HG03064 (cell line): ENCODE measurements around the gene TCP11.
"Not testable (repeated sequence)": the region's sequence is repeated elsewhere in the genome, so short reads cannot be mapped to it uniquely, and the experiment has no call there.

Experiments used
- ATAC-seq: cut with Tn5 transposase; IDR thresholded peaks from one replicate; pipeline ENCODE4 v1.9.1; 2021; ENCODE audit warnings: low read depth; ENCODE audit not compliant: unreplicated experiment

TCP11 gene

DNA sequence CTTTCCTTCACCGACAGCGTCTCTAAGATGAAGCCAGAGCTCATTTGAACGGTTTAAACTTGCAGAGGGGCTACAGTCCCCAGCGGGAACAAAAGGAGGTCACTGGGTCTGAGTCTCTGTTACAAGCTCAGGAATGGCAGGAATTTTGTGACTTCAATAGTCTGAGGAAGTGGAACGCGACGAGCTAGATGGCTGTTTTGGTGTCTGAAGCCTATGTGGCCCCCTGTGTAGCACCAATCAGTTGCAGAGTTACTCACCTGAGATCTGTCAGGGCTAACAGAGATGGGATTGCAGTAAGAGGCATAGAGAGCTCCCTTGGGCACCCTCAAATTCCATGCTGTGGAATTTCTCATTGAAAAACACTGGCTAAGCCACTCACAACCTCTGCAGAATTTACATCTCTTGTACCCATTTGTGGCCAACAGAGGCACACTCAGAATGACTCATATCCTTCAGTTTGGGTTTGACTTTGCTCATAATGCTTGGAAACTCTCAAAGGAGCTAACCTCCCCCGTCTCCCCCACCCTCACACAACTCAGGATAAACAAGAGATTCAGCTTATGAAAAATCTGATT is 7.1 kb upstream of the TCP11 start:
- ATAC-seq = no peak

DNA sequence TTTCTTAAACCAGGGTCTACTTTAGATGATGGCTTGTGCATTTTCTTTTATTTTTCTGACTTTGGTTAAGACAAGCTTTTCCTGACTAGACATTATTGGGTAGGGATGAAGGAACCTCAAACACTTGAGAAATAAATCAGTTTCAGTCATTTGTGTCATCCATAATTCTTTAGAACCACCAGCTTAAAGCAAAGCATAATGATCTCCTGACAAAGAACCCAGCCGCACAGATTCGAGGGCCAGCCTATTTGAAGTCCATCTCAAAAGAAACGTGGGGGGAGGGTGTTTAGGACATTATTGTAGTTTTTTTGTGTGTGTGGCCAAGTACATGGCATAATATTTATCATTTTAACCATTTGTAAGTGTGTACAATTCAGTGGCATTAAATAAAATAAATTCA is 6.3 kb upstream of the TCP11 start:
- no peak for ATAC-seq

DNA sequence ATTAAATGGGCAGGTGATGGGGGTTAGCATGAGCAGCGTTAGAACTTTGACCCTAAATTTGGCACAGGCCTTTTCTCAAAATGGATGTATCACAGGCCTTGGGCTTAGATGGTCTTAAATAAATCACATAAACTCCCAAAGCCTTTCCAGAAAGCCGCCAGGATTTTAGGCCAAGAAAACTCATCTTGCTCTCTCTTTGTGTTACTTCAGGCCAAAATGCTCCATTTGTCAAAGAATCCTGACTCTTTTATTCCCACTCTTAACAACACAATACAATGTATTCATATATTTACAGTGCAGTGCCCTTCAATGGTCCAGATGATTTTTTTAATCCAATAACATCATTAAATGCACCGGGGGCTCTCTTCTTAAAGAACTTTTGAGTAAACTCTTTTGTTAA is 5.9 kb upstream of the TCP11 start:
- no peak for ATAC-seq

DNA sequence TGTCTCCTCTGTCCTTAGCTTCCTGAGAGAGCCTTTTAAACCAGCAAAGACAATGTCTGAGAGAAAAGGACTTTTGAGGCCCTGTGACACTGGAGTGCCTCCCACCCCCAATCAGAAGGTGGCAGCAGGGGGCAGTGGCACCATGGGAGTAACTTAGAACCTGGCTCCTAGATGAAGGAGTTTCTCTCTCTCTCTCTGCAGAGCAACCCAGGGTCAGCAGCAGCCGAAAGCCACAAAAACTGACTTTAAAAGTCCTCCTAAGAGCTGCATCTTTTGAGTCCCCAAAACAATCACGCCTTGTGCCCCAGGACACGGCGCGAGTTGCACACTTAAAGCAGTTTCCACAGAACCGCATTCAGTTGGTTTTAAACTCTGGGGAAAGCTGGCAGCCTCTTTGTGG is 5.3 kb upstream of the TCP11 start:
- no peak for ATAC-seq

DNA sequence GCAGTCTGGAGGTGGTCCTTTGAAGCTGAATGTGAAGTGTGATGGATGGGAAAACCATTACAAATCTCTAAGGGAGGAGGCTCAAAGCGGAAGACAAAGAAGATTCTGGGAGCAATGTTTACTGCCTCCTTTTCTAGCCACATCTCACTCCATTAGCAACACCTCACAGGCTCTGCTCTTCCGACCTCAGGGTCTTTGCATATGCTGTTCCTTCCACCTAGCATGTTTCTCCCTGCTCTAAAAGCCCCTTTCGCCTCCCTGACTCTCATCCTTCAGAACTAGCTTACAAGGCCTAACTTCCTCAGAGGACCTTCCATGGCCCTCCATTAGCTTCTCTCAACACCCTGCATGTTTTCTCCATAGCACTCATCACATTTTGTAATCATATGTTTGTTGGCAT is 4.6 kb upstream of the TCP11 start:
- no peak for ATAC-seq

DNA sequence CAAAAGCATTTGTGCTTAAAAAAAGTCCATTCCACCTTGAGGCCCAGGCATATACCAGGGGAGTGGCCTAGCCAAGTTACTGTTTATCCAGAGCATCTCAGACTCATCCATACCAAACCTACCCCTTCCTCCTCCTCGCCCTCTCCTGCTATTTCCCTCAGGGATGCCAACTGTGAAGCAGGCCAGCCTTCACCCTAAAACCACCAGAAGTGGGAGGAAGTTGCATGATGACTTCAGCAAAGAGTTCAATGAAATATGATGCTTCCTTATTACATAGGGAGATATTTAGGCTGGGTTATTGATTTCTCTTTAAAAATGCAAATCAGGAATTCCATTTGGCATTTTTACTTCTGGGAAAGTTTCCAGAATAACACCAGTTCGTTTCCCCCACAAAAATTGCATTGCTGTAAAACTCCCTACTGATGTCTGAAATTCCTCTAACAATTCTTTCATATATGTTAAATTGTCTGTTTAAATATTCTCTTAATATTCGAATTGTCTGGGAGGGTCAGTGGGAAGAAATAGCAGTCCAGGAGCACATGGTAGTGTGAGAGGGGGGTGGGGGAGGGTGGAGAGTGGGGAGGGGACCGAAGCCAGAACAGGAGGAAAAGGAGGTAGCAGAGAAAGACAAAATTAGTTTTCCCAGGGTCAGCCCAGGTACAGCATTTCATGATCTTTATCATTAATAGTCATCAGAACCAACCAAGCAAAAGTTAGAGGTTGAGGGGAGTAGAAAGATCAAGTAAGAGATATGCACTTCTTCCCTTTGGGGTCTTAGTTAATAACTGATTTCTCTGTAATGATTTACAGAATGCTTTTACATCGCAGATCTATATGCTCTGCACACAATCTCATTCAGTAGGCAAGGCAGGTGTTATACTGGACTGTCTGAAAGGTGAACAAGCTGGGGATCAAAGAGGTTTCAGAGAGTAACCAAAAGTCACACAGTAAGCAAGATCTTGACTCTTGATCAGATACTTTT is 1.7 kb upstream of the TCP11 start:
- ATAC-seq = no peak

DNA sequence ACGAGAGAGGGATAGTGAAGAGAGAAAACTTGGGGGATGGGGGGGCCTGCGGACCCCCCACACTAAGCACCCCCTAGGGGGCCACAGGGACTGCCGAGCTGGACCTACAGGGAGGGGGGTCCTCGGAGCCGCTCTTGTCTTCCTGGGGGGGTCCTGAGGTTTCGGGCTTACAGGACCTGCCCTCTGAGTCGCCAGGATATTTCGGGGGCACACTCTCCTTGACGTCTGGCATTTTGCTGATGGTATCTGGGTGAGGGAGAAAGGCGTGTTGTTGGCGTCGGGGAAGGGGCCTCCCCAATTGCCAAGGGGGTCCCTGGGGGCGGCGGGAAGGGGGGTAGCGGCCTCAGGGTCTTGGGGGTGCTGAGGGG is 516 bp downstream of the TCP11 start:
- no peak for ATAC-seq

DNA sequence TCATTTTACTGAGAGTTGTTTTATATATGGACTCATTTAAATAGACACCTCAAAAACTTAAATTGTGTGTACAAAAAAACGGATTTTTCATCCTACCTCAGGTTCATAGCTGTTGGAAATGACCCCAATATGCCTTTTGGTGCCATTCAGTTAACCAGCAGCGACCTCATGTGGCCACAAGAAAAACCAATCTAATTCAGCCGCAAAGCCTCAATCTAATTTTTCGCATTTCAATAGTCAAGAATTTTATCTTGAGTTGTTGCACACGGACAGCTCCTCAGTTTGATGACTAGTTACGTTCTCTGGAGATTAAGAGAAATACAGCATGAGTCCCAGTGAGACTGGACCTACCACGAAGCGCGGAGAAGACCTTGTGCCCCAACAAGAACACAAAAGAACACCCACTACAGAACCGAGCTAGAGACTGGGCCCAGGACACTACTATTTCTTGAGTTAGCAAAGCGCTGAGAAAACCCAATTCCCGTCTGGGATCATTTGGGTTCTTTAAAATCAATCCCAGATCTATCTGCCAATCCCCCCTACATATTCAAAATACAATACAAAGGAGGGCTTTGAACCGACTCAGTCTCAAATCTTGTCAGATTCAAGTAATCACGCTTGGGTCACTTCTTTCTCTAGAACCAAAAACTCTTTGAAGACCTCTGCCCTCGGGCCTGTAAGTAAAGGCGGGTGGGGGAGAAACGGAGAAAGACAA is 1.1 kb downstream of the TCP11 start:
- ATAC-seq = no peak

DNA sequence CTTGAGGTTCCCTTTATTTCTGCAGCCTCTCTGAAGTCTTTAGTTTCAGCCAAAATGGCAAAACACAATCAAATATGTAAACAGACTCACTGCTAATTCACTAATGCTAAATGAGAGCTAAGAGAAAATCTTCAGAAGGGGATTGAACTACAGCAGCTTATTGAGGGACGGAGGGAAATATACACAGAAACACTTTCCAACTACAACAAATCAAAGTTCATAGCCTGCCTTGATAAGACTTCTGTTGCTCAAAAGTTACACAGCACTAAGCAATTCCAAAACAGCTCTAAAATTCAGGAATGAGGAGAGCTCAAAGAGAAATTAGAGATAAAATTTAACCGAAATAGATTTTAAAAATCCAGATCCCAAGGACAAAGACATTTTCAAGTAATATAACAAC is 1.7 kb downstream of the TCP11 start:
- ATAC-seq = no peak

DNA sequence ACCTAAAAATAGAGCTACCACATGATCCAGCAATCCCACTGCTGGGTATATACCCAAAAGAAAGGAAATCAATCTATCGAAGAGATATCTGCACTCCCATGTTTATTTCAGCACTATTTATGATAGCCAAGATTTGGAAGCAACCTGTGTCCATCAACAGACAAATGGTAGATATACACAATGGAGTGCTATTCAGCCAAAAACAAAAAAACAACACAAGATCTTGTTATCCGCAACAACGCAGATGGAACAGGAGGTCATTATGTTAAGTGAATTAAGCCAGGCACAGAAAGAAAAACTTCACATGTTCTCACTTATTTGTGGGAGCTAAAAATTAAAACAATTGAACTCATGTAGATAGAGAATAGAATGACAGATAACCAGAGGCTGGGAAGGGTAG is 2.9 kb downstream of the TCP11 start:
- not testable (repeated sequence) for ATAC-seq

DNA sequence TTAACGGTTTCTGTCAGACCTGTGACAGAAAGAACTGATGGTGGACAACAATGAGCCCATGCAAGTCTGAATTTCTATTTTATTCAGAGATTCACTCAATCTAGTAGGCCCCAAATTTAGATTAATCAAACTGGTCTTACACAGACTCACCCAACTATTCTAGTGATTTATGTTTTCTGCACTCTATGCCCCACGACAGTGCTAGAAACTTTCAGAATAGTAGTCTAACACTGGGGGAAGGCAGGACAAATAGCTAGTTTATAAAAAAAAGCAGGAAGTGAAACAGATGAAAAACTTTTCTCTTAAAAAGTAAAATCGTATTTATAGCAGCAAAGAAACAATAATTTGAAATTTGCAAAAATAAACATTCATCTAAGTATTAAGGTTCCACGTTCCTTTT is 5.0 kb downstream of the TCP11 start:
- ATAC-seq = no peak

DNA sequence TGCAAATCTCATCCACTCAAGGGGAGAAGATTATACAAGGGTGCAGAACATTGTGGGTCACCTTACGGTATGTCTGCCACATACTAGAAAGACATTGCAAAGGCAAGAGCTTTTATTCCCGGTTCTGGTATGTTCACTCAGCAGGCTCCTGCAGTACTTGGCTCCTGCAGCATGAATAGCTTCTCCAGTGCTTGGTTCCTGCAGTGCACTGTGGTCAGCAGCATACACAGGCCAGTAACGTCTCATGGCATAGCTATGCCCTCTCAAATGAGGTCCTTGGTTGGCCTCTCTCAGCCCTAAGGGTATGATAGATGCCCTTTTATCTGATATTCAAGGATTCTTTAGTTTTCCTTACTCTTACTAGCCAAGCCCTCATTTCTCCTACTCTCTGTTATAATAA is 12.6 kb downstream of the TCP11 start:
- ATAC-seq = no peak

DNA sequence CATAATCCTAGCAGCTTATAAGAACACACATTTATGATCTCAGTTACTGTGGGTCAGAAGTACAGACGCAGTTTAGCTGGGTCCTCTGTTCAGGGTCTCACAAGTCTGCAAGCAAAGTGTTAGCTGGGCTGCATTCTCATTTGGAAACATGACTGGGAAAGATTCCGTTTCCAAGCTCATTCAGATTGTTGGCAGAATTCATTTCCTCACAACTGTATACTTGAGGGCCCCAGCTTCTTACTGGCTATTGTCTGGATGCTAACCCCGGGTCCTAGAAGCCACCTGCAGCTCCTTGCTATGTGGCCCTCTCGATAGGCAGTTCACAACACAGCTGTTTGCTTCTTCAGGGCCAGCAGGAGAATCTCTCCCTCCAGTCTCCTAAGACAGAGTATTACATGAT is 13.1 kb downstream of the TCP11 start:
- ATAC-seq = no peak

DNA sequence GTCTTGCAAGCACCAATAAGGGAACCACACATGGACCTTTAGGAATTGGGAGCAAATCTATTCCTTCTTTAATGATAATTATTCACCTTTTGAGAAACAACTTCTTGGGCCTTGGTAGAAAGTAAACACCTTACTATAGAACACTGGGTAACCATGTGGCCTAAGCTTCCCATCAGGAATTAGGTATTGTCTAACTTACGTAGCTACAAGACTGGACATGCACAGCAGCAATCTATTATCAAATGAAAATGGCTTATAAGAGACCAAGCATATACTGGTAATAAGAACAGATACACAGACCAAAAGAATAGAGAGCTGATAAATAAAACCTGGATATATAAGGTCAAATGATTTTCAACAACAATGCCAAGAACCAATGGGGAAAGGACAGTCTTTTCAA is 16.8 kb downstream of the TCP11 start:
- ATAC-seq = no peak

DNA sequence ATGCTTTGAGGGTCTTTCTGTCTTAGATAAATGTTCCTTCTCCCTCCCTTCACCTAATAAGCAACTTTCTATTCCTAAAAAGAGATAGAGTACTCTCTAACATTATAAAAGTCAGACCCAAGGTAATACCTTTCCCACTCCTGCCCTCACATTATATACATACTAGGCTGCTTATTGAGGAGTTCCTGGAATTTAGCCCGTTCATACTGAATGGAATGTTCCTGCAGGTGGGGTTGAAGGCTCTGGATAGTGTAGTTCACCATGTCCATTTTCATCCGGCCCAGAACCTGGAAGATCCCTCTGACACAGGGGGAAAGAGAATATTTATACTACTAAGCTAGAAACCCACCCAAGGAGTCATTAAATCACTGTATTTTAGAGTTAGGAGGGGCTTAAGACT is 20.4 kb downstream of the TCP11 start:
- ATAC-seq = no peak

DNA sequence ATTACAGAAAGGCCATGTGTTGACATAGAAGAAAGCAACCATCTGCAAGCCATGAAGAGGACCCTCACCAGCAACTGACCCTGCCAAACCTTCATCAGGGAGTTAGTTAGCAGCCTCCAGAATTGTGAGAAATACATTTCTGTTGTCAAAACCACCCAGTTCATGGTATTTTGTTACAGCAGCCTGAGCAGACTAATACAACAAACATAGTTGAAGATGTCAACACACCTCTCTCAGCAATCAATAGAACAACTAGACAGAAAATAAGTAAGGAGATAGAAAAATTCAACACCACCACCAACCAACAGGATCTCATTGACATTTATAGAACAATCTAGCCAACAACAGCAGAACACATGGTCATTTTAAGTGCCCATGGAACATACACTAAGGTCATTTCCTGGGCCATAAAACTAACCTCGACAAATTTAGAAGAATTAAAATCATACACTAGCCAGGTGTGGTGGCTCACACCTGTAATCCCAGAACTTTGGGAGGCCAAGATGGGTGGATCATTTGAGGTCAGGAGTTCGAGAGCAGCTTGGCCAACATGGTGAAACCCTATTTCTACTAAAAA is 32.7 kb downstream of the TCP11 start:
- ATAC-seq = no peak

DNA sequence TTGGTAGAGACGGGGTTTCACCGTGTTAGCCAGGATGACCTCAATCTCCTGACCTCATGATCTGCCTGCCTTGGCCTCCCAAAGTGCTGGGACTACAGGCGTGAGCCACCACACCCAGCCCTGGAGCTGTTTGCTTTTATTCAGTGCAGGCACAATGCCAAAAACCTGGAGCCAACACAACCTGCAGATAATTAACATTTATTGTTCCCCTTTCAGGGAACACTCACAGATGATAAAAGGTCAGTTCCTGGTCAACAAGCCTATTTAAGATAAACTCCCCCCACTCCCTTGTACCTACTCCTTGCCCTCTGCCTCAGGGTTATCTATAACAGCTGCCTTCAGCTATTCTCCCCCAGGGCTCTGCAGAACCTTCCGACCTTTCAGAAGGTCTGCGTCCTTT is 33.4 kb downstream of the TCP11 start:
- not testable (repeated sequence) for ATAC-seq

DNA sequence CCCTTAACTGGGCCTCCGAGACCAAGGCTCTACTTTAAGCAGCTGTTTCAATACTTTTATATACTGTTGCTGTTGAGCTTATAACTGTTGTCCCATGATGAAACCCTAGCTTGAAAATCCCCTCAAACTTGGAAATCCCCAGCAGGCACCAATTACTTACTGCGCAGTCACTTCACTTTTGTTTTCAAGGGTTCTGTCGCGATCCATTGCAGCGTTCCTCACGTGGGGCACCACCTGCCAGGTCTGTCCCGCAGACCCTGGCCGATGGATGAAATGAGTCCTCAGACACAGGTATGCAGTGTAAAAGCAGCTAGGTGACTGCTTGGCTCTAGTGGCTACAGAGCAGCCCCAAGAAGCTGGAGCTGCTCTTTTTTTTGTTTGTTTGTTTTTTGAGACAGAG is 33.9 kb downstream of the TCP11 start:
- not testable (repeated sequence) for ATAC-seq

DNA sequence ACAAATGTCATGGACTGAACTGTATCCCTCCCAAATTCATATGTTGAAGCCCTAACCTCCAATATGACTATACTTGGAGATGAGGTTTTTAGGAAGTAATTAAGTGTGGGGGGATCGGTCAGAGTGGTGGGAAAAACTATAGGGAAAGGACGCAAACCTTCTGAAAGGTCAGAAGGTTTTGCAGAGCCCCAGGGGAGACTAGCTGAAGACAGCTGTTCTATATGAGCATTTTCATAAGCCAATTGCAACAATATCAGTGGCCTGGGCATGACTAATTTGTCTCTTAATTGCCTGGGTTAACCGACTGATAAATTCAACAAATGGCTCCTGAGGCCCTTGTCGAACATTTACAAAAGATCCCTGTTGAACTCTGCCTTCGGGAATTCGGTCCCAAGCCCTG is 35.1 kb downstream of the TCP11 start:
- ATAC-seq = not testable (repeated sequence)

DNA sequence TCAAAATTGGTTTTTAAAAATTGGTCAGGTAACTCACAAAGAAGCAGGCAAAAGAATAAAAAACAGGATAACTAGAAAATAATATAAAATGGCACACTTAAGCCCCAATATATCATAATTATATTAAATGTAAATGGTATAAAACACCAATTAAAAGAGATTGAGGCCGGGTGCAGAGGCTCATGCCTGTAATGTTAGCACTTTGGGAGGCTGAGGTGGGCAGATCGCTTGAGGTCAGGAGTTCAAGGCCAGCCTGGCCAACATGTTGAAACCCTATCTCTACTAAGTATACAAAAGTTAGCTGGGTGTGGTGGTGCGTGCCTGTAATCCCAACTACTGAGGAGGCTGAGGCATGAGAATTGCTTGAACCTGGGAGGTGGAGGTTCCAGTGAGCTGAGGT is 36.1 kb downstream of the TCP11 start:
- ATAC-seq = no peak

DNA sequence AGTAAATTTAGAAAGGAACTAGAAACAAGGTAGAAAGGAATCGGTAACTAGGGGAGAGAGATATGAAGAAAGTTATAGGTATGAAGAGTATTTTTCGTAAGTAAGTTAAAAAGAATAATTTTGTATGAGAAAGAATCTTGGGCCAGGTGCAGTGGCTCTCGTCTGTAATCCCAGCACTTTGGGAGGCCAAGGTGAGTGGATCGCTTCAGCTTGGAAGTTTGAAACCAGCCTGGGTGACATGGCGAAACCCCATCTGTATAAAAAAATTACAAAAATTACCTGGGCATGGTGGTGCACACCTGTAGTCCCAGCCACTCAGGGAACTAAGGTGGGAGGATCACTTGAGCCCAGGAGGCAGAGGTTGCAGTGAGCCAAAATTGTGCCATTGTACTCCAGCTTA is 42.0 kb downstream of the TCP11 start:
- ATAC-seq = no peak
